ENCODE data around the gene SYK.

Gene SYK

DNA sequence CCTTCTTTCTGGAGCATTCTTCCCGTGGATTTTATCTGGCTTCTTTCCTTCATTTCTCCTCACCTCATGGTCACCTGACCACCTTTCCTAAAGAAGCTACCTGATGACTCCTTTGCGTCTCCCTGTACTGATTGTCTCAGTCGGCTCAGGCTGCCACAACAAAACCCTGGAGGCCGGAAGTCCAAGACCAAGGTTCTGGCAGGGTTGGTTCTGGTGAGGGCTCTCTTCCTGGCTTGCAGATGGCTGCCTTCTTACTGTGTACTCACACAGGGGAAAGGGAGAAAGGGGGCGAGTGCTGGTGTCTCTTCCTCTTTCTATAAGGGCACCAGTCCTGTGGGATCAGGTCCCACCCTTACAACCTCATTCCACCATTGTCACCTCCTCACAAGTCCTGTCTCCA is 140.0 kb downstream of the SYK start:
- no peaks in the 10 kb centered on the region for H3K27me3 ChIP-seq (ENCODE audit: insufficient read depth, low read length)
- H3K27ac ChIP-seq (ENCODE audit: low read length) = no peak overlapping the region
- H3K36me3 ChIP-seq (ENCODE audit: insufficient read depth, low read depth, low read length) = no peaks in the 10 kb centered on the region
- H3K4me3 ChIP-seq (ENCODE audit: low read length) = no peak overlapping the region
- no peaks in the 10 kb centered on the region for H3K9me3 ChIP-seq (ENCODE audit: insufficient read depth, low read depth, low read length)
- H3K9ac ChIP-seq (ENCODE audit: low read depth, low read length) = no peak overlapping the region
- no peaks in the 10 kb centered on the region for H3K4me1 ChIP-seq (ENCODE audit: insufficient read depth, low read length)

DNA sequence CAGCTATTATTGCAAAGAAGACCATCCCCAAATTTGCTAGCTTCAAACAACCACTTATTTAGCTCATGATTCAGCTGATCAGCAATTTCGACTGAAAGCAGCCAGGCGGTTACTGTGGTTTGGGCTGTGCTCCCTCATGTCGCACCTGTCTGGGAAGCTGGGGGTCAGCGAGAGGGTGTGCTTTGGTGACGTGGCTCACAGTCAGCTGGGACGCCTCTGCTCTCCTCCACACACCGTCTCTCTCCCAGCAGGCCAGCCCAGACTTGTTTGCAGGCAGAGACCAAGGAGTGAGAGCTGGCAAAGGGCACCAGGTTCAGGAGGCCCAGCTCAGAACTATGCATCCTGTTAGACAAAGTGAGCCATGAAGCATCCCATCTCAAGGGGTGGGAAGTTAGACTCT is 140.9 kb downstream of the SYK start:
- Histone ChIP-seq H3K9me3 (ENCODE audit: insufficient read depth, low read depth, low read length) (no peaks in the 10 kb centered on the region), H3K4me3 (ENCODE audit: low read length) (no peak overlapping the region), H3K27me3 (ENCODE audit: insufficient read depth, low read length) (no peaks in the 10 kb centered on the region), H3K9ac (ENCODE audit: low read depth, low read length) (no peak overlapping the region), H3K4me1 (ENCODE audit: insufficient read depth, low read length) (no peaks in the 10 kb centered on the region), H3K27ac (ENCODE audit: low read length) (no peak overlapping the region), H3K36me3 (ENCODE audit: insufficient read depth, low read depth, low read length) (no peaks in the 10 kb centered on the region)

DNA sequence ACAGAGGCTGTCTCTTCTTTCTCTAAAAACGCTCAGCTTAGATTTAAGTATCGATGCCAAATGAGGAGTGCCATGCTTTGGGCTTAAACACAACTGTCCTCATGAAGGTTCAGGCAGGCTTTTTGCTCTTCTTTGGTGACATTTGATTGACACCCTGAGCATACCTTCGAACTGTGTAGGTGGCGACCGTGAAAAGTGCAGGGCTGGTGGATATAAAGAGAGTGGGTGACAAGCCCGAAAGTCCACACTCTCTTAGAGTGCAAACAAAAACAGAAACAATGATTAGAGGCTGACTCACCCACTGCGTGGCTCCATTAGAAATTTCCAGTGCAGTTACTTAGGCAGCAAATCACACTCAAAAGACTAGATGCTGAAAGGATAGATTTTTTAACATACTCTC is 141.7 kb downstream of the SYK start:
- Histone ChIP-seq H3K27me3 (ENCODE audit: insufficient read depth, low read length) (no peaks in the 10 kb centered on the region), H3K4me1 (ENCODE audit: insufficient read depth, low read length) (no peaks in the 10 kb centered on the region), H3K4me3 (ENCODE audit: low read length) (no peak overlapping the region), H3K27ac (ENCODE audit: low read length) (no peak overlapping the region), H3K9ac (ENCODE audit: low read depth, low read length) (no peak overlapping the region), H3K36me3 (ENCODE audit: insufficient read depth, low read depth, low read length) (no peaks in the 10 kb centered on the region), H3K9me3 (ENCODE audit: insufficient read depth, low read depth, low read length) (no peaks in the 10 kb centered on the region)

- Histone ChIP-seq H3K9ac (ENCODE audit: low read depth, low read length) (no peak overlapping the region), H3K36me3 (ENCODE audit: insufficient read depth, low read depth, low read length) (no peaks in the 10 kb centered on the region), H3K9me3 (ENCODE audit: insufficient read depth, low read depth, low read length) (no peaks in the 10 kb centered on the region), H3K4me3 (ENCODE audit: low read length) (no peak overlapping the region), H3K27me3 (ENCODE audit: insufficient read depth, low read length) (no peaks in the 10 kb centered on the region), H3K27ac (ENCODE audit: low read length) (no peak overlapping the region), H3K4me1 (ENCODE audit: insufficient read depth, low read length) (no peaks in the 10 kb centered on the region)
Observed at GRCh38 chr9:90945336-90945735, 143.7 kb downstream of the SYK start.

DNA sequence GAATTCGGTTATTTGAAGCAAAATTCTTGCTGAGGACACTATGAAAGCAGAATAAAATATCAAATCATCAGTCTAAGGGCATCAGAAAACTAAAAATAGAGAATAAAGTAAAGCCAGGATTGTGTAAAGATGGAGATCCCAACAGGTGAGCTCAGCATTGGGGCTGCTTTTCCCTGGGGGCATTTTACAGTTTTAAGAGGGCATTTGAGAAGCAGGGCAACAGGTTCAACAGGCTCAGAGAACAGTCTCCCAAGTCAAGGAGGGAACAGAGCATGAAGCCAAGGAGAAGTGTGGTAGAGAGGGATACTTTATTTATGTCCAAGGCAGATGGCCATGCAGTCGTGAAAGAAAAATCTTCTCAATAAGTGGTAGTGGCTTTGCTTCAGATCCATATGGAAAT is 145.4 kb downstream of the SYK start:
- H3K27me3 ChIP-seq (ENCODE audit: insufficient read depth, low read length) = no peaks in the 10 kb centered on the region
- no peak overlapping the region for H3K4me3 ChIP-seq (ENCODE audit: low read length)
- no peak overlapping the region for H3K9ac ChIP-seq (ENCODE audit: low read depth, low read length)
- no peaks in the 10 kb centered on the region for H3K36me3 ChIP-seq (ENCODE audit: insufficient read depth, low read depth, low read length)
- no peak overlapping the region for H3K27ac ChIP-seq (ENCODE audit: low read length)
- H3K9me3 ChIP-seq (ENCODE audit: insufficient read depth, low read depth, low read length) = no peaks in the 10 kb centered on the region
- H3K4me1 ChIP-seq (ENCODE audit: insufficient read depth, low read length) = no peaks in the 10 kb centered on the region
